ENCODE data around the gene ACSS3.
"Not testable (repeated sequence)": the region's sequence is repeated elsewhere in the genome, so short reads cannot be mapped to it uniquely, and the experiment has no call there.

The ACSS3 gene

GRCh38 chr12:81083906-81084513, 6.1 kb downstream of the ACSS3 start:
- no peaks in the 10 kb centered on the region for H3K36me3 Mint-ChIP-seq (ENCODE audit: low read depth)
- no peak overlapping the region for H3K27ac Mint-ChIP-seq
- peaks cover 5% of the 10 kb centered on the region for H3K9me3 Mint-ChIP-seq
- no peak overlapping the region for H3K4me3 Mint-ChIP-seq
- ATAC-seq, result no peak
- no peaks in the 10 kb centered on the region for H3K4me1 Mint-ChIP-seq
- no peak for DNase-seq
- H3K27me3 Mint-ChIP-seq, result no peaks in the 10 kb centered on the region

GRCh38 chr12:81084811-81085350, 7.0 kb downstream of the ACSS3 start:
- DNase-seq (no peak), ATAC-seq (no peak)
- no peak overlapping the region for H3K4me3 Mint-ChIP-seq
- H3K9me3 Mint-ChIP-seq, result peaks cover 5% of the 10 kb centered on the region
- H3K4me1 Mint-ChIP-seq, result no peaks in the 10 kb centered on the region
- no peak overlapping the region for H3K27ac Mint-ChIP-seq
- no peaks in the 10 kb centered on the region for H3K27me3 Mint-ChIP-seq
- no peaks in the 10 kb centered on the region for H3K36me3 Mint-ChIP-seq (ENCODE audit: low read depth)

- H3K4me1 Mint-ChIP-seq, result no peaks in the 10 kb centered on the region
- no peak overlapping the region for H3K27ac Mint-ChIP-seq
- no peaks in the 10 kb centered on the region for H3K36me3 Mint-ChIP-seq (ENCODE audit: low read depth)
- ATAC-seq (no peak), DNase-seq (no peak)
- H3K9me3 Mint-ChIP-seq, result peaks cover 5% of the 10 kb centered on the region
- H3K27me3 Mint-ChIP-seq, result no peaks in the 10 kb centered on the region
- no peak overlapping the region for H3K4me3 Mint-ChIP-seq
These were observed 8.0 kb downstream of the ACSS3 start for GRCh38 chr12:81085832-81086231.

GRCh38 chr12:81086342-81086741, 8.5 kb downstream of the ACSS3 start:
- Mint-ChIP-seq H3K4me3 (no peak overlapping the region), H3K4me1 (no peaks in the 10 kb centered on the region), H3K36me3 (ENCODE audit: low read depth) (no peaks in the 10 kb centered on the region), H3K27ac (no peak overlapping the region), H3K27me3 (no peaks in the 10 kb centered on the region), H3K9me3 (peaks cover 5% of the 10 kb centered on the region)
- ATAC-seq (no peak), DNase-seq (no peak)

- Mint-ChIP-seq H3K9me3 (peaks cover 5% of the 10 kb centered on the region), H3K27me3 (no peaks in the 10 kb centered on the region), H3K27ac (no peak overlapping the region), H3K4me3 (no peak overlapping the region), H3K4me1 (no peaks in the 10 kb centered on the region), H3K36me3 (ENCODE audit: low read depth) (no peaks in the 10 kb centered on the region)
- DNase-seq, result no peak
- ATAC-seq, result no peak
These were observed 10.3 kb downstream of the ACSS3 start for GRCh38 chr12:81088221-81088620.

GRCh38 chr12:81089412-81089811, 11.5 kb downstream of the ACSS3 start:
- no peaks in the 10 kb centered on the region for H3K27me3 Mint-ChIP-seq
- no peak for DNase-seq
- no peaks in the 10 kb centered on the region for H3K4me1 Mint-ChIP-seq
- ATAC-seq, result no peak
- H3K27ac Mint-ChIP-seq, result no peak overlapping the region
- H3K36me3 Mint-ChIP-seq (ENCODE audit: low read depth), result no peaks in the 10 kb centered on the region
- H3K9me3 Mint-ChIP-seq, result no peaks in the 10 kb centered on the region
- no peak overlapping the region for H3K4me3 Mint-ChIP-seq

GRCh38 chr12:81092053-81092452, 14.2 kb downstream of the ACSS3 start:
- H3K4me1 Mint-ChIP-seq, result no peaks in the 10 kb centered on the region
- H3K27me3 Mint-ChIP-seq, result no peaks in the 10 kb centered on the region
- H3K36me3 Mint-ChIP-seq (ENCODE audit: low read depth), result no peaks in the 10 kb centered on the region
- no peak overlapping the region for H3K27ac Mint-ChIP-seq
- H3K4me3 Mint-ChIP-seq, result no peak overlapping the region
- DNase-seq, result no peak
- ATAC-seq, result no peak
- peaks cover 1% of the 10 kb centered on the region for H3K9me3 Mint-ChIP-seq

- no peaks in the 10 kb centered on the region for H3K36me3 Mint-ChIP-seq (ENCODE audit: low read depth)
- H3K4me1 Mint-ChIP-seq, result no peaks in the 10 kb centered on the region
- DNase-seq (no peak), ATAC-seq (no peak)
- peaks cover 7% of the 10 kb centered on the region for H3K9me3 Mint-ChIP-seq
- no peaks in the 10 kb centered on the region for H3K27me3 Mint-ChIP-seq
- H3K27ac Mint-ChIP-seq, result no peak overlapping the region
- no peak overlapping the region for H3K4me3 Mint-ChIP-seq
These were observed 17.0 kb downstream of the ACSS3 start for GRCh38 chr12:81094718-81095360.

- Mint-ChIP-seq H3K9me3 (peaks cover 7% of the 10 kb centered on the region), H3K36me3 (ENCODE audit: low read depth) (no peaks in the 10 kb centered on the region), H3K4me1 (no peaks in the 10 kb centered on the region), H3K4me3 (no peak overlapping the region), H3K27ac (no peak overlapping the region), H3K27me3 (no peaks in the 10 kb centered on the region)
- DNase-seq (no peak), ATAC-seq (no peak)
These were observed 17.8 kb downstream of the ACSS3 start for GRCh38 chr12:81095501-81096232.

- H3K27ac Mint-ChIP-seq, result no peak overlapping the region
- no peaks in the 10 kb centered on the region for H3K36me3 Mint-ChIP-seq (ENCODE audit: low read depth)
- H3K4me3 Mint-ChIP-seq, result no peak overlapping the region
- no peaks in the 10 kb centered on the region for H3K27me3 Mint-ChIP-seq
- H3K9me3 Mint-ChIP-seq, result no peaks in the 10 kb centered on the region
- DNase-seq, result no peak
- no peak for ATAC-seq
- no peaks in the 10 kb centered on the region for H3K4me1 Mint-ChIP-seq
These were observed 27.8 kb downstream of the ACSS3 start for GRCh38 chr12:81105687-81106086.

GRCh38 chr12:81114226-81114625, 36.3 kb downstream of the ACSS3 start:
- no peak for ATAC-seq
- Mint-ChIP-seq H3K4me3 (no peak overlapping the region), H3K9me3 (peaks cover 11% of the 10 kb centered on the region), H3K27me3 (no peaks in the 10 kb centered on the region), H3K36me3 (ENCODE audit: low read depth) (no peaks in the 10 kb centered on the region), H3K4me1 (no peaks in the 10 kb centered on the region), H3K27ac (no peak overlapping the region)
- no peak for DNase-seq

- ATAC-seq; H3K27me3 Mint-ChIP-seq; H3K4me3 Mint-ChIP-seq; DNase-seq; H3K36me3 Mint-ChIP-seq (ENCODE audit: low read depth); H3K27ac Mint-ChIP-seq; H3K4me1 Mint-ChIP-seq: not testable (repeated sequence)
- H3K9me3 Mint-ChIP-seq, result peaks cover 29% of the 10 kb centered on the region
These were observed 41.2 kb downstream of the ACSS3 start for GRCh38 chr12:81119069-81119468.

GRCh38 chr12:81120961-81121360, 43.1 kb downstream of the ACSS3 start:
- H3K27ac Mint-ChIP-seq, result no peak overlapping the region
- ATAC-seq, result no peak

GRCh38 chr12:81123611-81124010, 45.7 kb downstream of the ACSS3 start:
- H3K4me3 Mint-ChIP-seq, result no peak overlapping the region
- H3K4me1 Mint-ChIP-seq, result no peaks in the 10 kb centered on the region
- peaks cover 29% of the 10 kb centered on the region for H3K9me3 Mint-ChIP-seq
- DNase-seq (no peak), ATAC-seq (no peak)
- H3K27me3 Mint-ChIP-seq, result no peaks in the 10 kb centered on the region
- no peak overlapping the region for H3K27ac Mint-ChIP-seq
- no peaks in the 10 kb centered on the region for H3K36me3 Mint-ChIP-seq (ENCODE audit: low read depth)

More at GRCh38 chr12:81120961-81121360, 43.1 kb downstream of the ACSS3 start:
- Mint-ChIP-seq H3K27me3 (no peaks in the 10 kb centered on the region), H3K9me3 (peaks cover 29% of the 10 kb centered on the region), H3K4me3 (no peak overlapping the region), H3K36me3 (ENCODE audit: low read depth) (no peaks in the 10 kb centered on the region), H3K4me1 (no peaks in the 10 kb centered on the region)
- DNase-seq, result no peak

- H3K4me1 Mint-ChIP-seq, result no peaks in the 10 kb centered on the region
- H3K4me3 Mint-ChIP-seq, result no peak overlapping the region
- H3K9me3 Mint-ChIP-seq, result peaks cover 12% of the 10 kb centered on the region
- no peak overlapping the region for H3K27ac Mint-ChIP-seq
- no peak for DNase-seq
- H3K27me3 Mint-ChIP-seq, result no peaks in the 10 kb centered on the region
- ATAC-seq, result no peak
- no peaks in the 10 kb centered on the region for H3K36me3 Mint-ChIP-seq (ENCODE audit: low read depth)
These were observed 47.8 kb downstream of the ACSS3 start for GRCh38 chr12:81125691-81126090.

All from activated naive CD8-positive, alpha-beta T cell treated with anti-CD3 and anti-CD28 coated beads, Interleukin-2, amount 50 U/mL, for 24 hours (primary cell).